ENCODE measurements around the gene NISCH. TPM values are rescaled to one million over a fixed set of nuclear protein-coding genes. Genes with fewer than 3 reads are reported as not detected.

The NISCH gene
- total RNA-seq, 3 donors from 2014 or later = 67.7 to 119 (median 108) TPM

DNA sequence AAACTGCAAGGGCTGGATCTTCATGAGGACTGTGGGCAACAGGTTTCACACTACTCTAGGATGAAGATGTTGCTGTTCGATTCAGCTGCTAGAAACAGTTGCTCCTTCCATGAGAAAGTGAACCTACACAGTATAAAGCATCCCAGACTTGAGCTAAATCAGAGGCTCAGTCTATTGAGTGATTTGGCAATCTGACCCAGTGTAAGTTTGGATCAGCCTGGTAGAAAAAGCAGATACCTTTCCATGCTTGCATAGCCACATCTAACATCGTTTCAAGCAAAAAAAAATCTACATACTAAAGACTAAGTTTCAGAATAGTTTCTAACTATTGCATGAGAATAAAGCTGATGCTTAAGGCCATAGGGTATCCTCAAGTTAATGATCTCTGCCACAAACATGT lies 85.6 kb downstream of the NISCH start:
- no peak overlapping the region for H3K27ac ChIP-seq
- no peaks in the 10 kb centered on the region for H3K36me3 ChIP-seq
- TF ChIP-seq, protein P1, sequence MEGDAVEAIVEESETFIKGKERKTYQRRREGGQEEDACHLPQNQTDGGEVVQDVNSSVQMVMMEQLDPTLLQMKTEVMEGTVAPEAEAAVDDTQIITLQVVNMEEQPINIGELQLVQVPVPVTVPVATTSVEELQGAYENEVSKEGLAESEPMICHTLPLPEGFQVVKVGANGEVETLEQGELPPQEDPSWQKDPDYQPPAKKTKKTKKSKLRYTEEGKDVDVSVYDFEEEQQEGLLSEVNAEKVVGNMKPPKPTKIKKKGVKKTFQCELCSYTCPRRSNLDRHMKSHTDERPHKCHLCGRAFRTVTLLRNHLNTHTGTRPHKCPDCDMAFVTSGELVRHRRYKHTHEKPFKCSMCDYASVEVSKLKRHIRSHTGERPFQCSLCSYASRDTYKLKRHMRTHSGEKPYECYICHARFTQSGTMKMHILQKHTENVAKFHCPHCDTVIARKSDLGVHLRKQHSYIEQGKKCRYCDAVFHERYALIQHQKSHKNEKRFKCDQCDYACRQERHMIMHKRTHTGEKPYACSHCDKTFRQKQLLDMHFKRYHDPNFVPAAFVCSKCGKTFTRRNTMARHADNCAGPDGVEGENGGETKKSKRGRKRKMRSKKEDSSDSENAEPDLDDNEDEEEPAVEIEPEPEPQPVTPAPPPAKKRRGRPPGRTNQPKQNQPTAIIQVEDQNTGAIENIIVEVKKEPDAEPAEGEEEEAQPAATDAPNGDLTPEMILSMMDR (IDR thresholded peaks at IDR 0.05) = no peak
- no peak for TF ChIP-seq POLR2AphosphoS5 (IDR thresholded peaks at IDR 0.05)
- TF ChIP-seq POLR2A (IDR thresholded peaks at IDR 0.05) = no peak
- intact Hi-C loops (cut with DNase I; ENCODE audit: low total_unique reads) = no loop called here
- no peak for DNase-seq (ENCODE audit: low spot score in 2 of 2)
- peaks cover 9% of the 10 kb centered on the region in 2 donors for H3K4me1 ChIP-seq
- H3K9me3 ChIP-seq = no peaks in the 10 kb centered on the region
- no peaks in the 10 kb centered on the region for H3K27me3 ChIP-seq
- H3K4me3 ChIP-seq = no peak overlapping the region

Other genes with a start within 250 kb of the NISCH start
- gene TLR9, start 230.0 kb upstream of the NISCH start, total RNA-seq = under 1 TPM in 1 of 3 donors, not detected in 2; 0.29 TPM
- 10 to 100 TPM; 52.7 to 84.5 (median 65.2) TPM for gene TWF2, start 216.4 kb upstream of the NISCH start, total RNA-seq
- 10 to 100 TPM; 15.4 to 31.2 (median 20.2) TPM for gene PPM1M, start 209.8 kb upstream of the NISCH start, total RNA-seq
- 10 to 100 TPM; 49.6 to 53.1 (median 52.1) TPM for gene WDR82, start 177.0 kb upstream of the NISCH start, total RNA-seq
- gene GLYCTK, start 167.8 kb upstream of the NISCH start, total RNA-seq = 10 to 100 TPM in 1 of 3 donors, 1 to 10 TPM in 2; 7.3 to 17.8 (median 9.5) TPM
- 10 to 100 TPM in 2 of 3 donors, 1 to 10 TPM in 1; 7.5 to 11.5 (median 10.8) TPM for gene DNAH1, start 139.3 kb upstream of the NISCH start, total RNA-seq
- 10 to 100 TPM; 51.8 to 78.1 (median 65.5) TPM for gene BAP1, start 45.6 kb upstream of the NISCH start, total RNA-seq
- 10 to 100 TPM; 11.8 to 18.1 (median 12.4) TPM for gene PHF7, start 44.9 kb upstream of the NISCH start, total RNA-seq
- gene SEMA3G, start 10.5 kb upstream of the NISCH start, total RNA-seq = 100 to 1,000 TPM in 1 of 3 donors, 10 to 100 TPM in 2; 12.3 to 255 (median 70.1) TPM
- 1 to 10 TPM in 2 of 3 donors, not detected in 1; 3.7 to 4.2 TPM for gene TNNC1, start 1.6 kb upstream of the NISCH start, total RNA-seq
- gene STAB1, start 39.7 kb downstream of the NISCH start, total RNA-seq = 100 to 1,000 TPM in 1 of 3 donors, 10 to 100 TPM in 2; 47.7 to 149 (median 55.4) TPM
- 10 to 100 TPM; 26.5 to 35.7 (median 28.6) TPM for gene NT5DC2, start 78.3 kb downstream of the NISCH start, total RNA-seq
- 10 to 100 TPM in 1 of 3 donors, 1 to 10 TPM in 2; 1.3 to 14.1 (median 1.8) TPM for gene UQCC5, start 81.0 kb downstream of the NISCH start, total RNA-seq
- 10 to 100 TPM; 81.0 to 98.7 (median 98.6) TPM for gene PBRM1, start 230.3 kb downstream of the NISCH start, total RNA-seq
- gene GNL3, start 230.4 kb downstream of the NISCH start, total RNA-seq = 100 to 1,000 TPM in 2 of 3 donors, 10 to 100 TPM in 1; 57.3 to 137 (median 126) TPM

All from breast epithelium (tissue), 4 donors.